Measurements from ENCODE around the gene FCN2.

FCN2 gene

DNA sequence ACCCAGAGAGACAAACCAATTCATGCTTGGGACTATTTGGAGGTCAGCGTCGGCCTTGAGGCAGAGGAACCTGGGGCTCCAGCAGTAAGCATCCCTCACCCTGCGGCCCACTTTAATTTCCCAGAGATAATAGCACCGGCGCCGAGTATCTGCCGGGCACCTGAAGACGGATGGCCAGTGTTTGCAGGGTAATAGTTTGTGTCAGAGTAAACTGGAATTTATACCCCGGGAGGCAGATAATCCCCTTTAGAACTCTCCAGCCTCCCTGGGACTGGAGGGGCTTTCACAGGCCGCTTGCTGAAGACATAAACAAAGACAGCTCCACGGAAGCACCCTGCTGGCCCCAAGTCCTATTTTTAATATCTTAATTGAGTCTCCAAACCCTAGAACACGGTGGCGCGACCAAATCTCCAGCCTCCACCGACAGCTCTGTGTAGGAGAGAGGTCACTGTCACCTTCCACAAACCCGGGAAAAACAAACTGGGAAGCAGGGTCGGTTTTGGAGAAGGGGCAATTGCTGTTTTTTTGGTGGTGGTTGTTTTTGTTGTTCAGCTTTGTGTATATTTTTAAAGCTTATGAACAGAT is 54.5 kb downstream of the FCN2 start:
- DNase-seq = no peak

DNA sequence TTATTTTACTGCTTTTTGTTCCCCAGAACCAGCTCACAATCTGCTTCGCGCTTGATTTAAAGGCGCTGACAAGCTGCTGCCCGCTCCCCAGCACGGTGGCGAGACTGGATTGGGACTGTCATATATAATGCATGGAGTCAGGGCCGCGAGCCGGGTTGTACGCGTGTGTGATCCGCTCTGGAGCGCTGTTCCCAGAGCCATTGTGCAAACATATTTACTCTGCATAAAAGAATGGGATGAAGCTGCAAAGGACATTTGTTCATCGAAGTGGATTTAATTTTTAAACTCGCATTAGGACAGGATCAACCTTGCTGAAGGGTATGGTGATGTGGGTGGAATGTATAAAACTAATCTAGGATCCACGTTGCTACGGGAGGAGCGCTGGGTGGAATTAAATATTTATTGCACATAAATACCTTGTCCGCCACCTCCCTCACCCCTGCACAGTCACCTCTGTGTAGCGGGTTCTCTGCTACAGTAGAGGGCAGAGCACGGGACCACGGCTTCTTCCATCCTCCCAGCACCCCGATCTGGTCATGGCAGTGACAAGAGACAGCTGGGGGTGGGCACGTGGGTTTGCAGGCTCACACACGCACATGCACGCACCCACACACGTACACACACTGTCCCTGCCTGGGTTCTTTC is 55.2 kb downstream of the FCN2 start:
- DNase-seq = no peak

DNA sequence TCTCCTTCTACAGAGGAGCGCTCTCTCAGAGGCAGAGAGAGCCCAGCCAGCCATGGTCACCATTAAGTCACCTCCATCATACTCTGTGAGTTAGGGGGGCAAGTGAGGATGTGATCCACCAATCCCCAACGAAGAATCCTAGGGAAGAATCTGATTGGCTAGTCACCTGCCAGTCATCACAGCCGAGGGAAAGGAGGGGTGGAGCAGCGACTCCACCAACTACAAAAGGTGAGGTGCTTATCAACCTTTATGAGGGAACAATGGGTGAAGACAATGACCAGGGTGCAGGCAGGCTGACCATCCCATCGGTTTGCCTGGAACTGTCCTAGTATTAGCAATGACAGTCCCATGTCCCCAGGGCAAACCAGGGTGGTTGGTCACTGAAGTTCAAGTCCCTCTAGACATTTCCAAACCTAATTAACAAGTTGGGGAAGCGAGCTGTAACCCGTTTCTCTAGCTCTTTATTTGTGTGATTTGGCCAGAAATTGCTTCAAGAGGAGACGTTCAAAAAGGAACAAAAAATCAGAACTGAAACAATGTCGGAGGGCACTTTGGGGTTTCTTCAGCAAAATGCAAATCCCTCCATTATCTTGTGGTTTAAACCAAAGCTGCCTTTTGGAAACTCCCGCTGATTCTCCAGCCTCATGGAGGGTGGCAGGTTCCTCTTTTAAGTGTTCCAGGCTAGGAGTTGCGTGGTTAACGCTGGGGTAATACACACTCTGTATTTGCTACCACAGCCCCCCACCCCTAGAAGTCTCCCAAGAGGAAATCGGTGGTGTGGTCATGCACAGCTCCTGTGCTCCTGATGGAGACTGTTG is 55.9 kb downstream of the FCN2 start:
- no peak for DNase-seq
